ENCODE results near the gene NEDD4L.

NEDD4L gene

GRCh38 chr18:58188996-58189395 lies 145.0 kb downstream of the NEDD4L start:
- no peak for DNase-seq

- no peak for DNase-seq
Measured at GRCh38 chr18:58190842-58191530, 147.0 kb downstream of the NEDD4L start.

GRCh38 chr18:58191626-58192025 lies 147.6 kb downstream of the NEDD4L start:
- no peak for DNase-seq

GRCh38 chr18:58192519-58192918 lies 148.5 kb downstream of the NEDD4L start:
- DNase-seq, result no peak

GRCh38 chr18:58194028-58194427 lies 150.0 kb downstream of the NEDD4L start:
- DNase-seq, result no peak

GRCh38 chr18:58195278-58195765 lies 151.3 kb downstream of the NEDD4L start:
- DNase-seq, result no peak

GRCh38 chr18:58196164-58196563 lies 152.1 kb downstream of the NEDD4L start:
- no peak for DNase-seq

- no peak for DNase-seq
Measured at GRCh38 chr18:58196881-58197872, 153.2 kb downstream of the NEDD4L start.

- DNase-seq, result no peak
Measured at GRCh38 chr18:58201268-58201667, 157.2 kb downstream of the NEDD4L start.

GRCh38 chr18:58201733-58202730 lies 158.0 kb downstream of the NEDD4L start:
- no peak for DNase-seq

GRCh38 chr18:58204776-58205442 lies 160.9 kb downstream of the NEDD4L start:
- DNase-seq, result no peak

- DNase-seq, result no peak
Measured at GRCh38 chr18:58205443-58206160, 161.6 kb downstream of the NEDD4L start.

- DNase-seq, result no peak
Measured at GRCh38 chr18:58207520-58208152, 163.6 kb downstream of the NEDD4L start.

GRCh38 chr18:58208207-58208932 lies 164.3 kb downstream of the NEDD4L start:
- no peak for DNase-seq

- no peak for DNase-seq
Measured at GRCh38 chr18:58209326-58209725, 165.3 kb downstream of the NEDD4L start.

GRCh38 chr18:58211510-58211909 lies 167.5 kb downstream of the NEDD4L start:
- no peak for DNase-seq

- no peak for DNase-seq
Measured at GRCh38 chr18:58212274-58212673, 168.2 kb downstream of the NEDD4L start.

GRCh38 chr18:58213440-58213839 lies 169.4 kb downstream of the NEDD4L start:
- DNase-seq, result no peak

GRCh38 chr18:58215011-58215410 lies 171.0 kb downstream of the NEDD4L start:
- DNase-seq, result no peak

- no peak for DNase-seq
Measured at GRCh38 chr18:58216071-58216481, 172.1 kb downstream of the NEDD4L start.

Data from effector CD4-positive, alpha-beta T cell (primary cell).